HepG2 (cell line): Measurements from ENCODE around the gene SIX4. TPM values are rescaled to one million over a fixed set of nuclear protein-coding genes. Genes with fewer than 3 reads are reported as not detected.

Source experiments
- AGO2 ChIP-seq: fragments of 200-400 bp; formaldehyde crosslinking; optimal IDR thresholded peaks from 2 replicates; pipeline ENCODE3; 2017; ENCODE audit warnings: mild to moderate bottlenecking, low read depth, low read length, moderate library complexity
- CBX5 ChIP-seq: sonication (generic); formaldehyde crosslinking; IDR thresholded peaks from 2 replicates; pipeline ENCODE4 v1.4.0; 2020; ENCODE audit warnings: missing genetic modification reagents, borderline replicate concordance
- CREM ChIP-seq, 2 experiments: sonication (generic) in 1 of 2; formaldehyde crosslinking in 1 of 2; IDR thresholded peaks; 2 replicates each; pipeline versions ENCODE4 v1.4.0 to v1.6.1; 2016 to 2020; ENCODE audit warnings: antibody characterized with exemption in 1 of 2, mild to moderate bottlenecking in 1 of 2, missing genetic modification reagents in 1 of 2
- PAWR ChIP-seq: sonication (generic); formaldehyde crosslinking; IDR thresholded peaks from 2 replicates; pipeline ENCODE4 v1.4.0; 2020; ENCODE audit warnings: missing genetic modification reagents, mild to moderate bottlenecking, borderline replicate concordance
- UBTF ChIP-seq: sonication (generic); formaldehyde crosslinking; IDR thresholded peaks from 2 replicates; pipeline ENCODE4 v1.4.0; 2020; ENCODE audit warnings: mild to moderate bottlenecking, missing genetic modification reagents
- ZBED4 ChIP-seq: sonication (generic); formaldehyde crosslinking; IDR thresholded peaks from 2 replicates; pipeline ENCODE4 v1.4.0; 2020; ENCODE audit warnings: missing genetic modification reagents, borderline replicate concordance
- ZNF124 ChIP-seq: sonication (generic); formaldehyde crosslinking; IDR thresholded peaks from 2 replicates; pipeline ENCODE4 v1.4.0; 2020; ENCODE audit warnings: missing genetic modification reagents
- ZNF451 ChIP-seq: sonication (generic); formaldehyde crosslinking; IDR thresholded peaks from 2 replicates; pipeline ENCODE4 v1.5.0; 2020; ENCODE audit warnings: mild to moderate bottlenecking, missing genetic modification reagents
- ZNF607 ChIP-seq: sonication (generic); formaldehyde crosslinking; IDR thresholded peaks from 2 replicates; pipeline ENCODE4 v1.5.1; 2020; ENCODE audit warnings: missing genetic modification reagents, mild to moderate bottlenecking, borderline replicate concordance
- ZNF703 ChIP-seq: sonication (generic); formaldehyde crosslinking; IDR thresholded peaks from 2 replicates; pipeline ENCODE4 v1.5.1; 2020; ENCODE audit warnings: missing genetic modification reagents, mild to moderate bottlenecking, moderate library complexity, borderline replicate concordance
- ZNF768 ChIP-seq: sonication (generic); formaldehyde crosslinking; IDR thresholded peaks from 2 replicates; pipeline ENCODE4 v1.4.0; 2020; ENCODE audit warnings: missing genetic modification reagents
- ZNF83 ChIP-seq: sonication (generic); formaldehyde crosslinking; IDR thresholded peaks from 2 replicates; pipeline ENCODE4 v1.4.0; 2020; ENCODE audit warnings: missing genetic modification reagents, mild to moderate bottlenecking, borderline replicate concordance
- ZSCAN22 ChIP-seq: sonication (generic); formaldehyde crosslinking; IDR thresholded peaks from 2 replicates; pipeline ENCODE4 v1.4.0; 2020; ENCODE audit warnings: mild to moderate bottlenecking, missing genetic modification reagents
- polyA plus RNA-seq, 8 experiments: library from polyadenylated mRNA; depleted of rRNA in 3 of 8; stranded (reverse) in 7 of 8; unstranded in 1 of 8; fragments of >200 nt; fragmentation: Illumina TruSeq in 4 of 8; extraction: Trizol in 4 of 8; gene quantifications; 2 replicates each; pipeline versions ENCODE4 v1.2.1 to v1.2.3, GENCODE V29; 2011 to 2016; ENCODE audit warnings: low read depth in 4 of 8, missing spikeins in 1 of 8, mixed read lengths in 1 of 8; ENCODE audit not compliant: insufficient read depth in 1 of 8
- total RNA-seq, 5 experiments: library from RNA; depleted of rRNA; stranded (reverse); fragments of >200 nt; fragmentation: Illumina TruSeq; extraction: Trizol; gene quantifications; 2 replicates each; pipeline ENCODE4 v1.2.3, GENCODE V29; 2016; ENCODE audit warnings: low read depth in 1 of 5
- TF ChIP-seq, protein P1 (sequence below): sonication (generic); formaldehyde crosslinking; IDR thresholded peaks from 2 replicates; pipeline ENCODE4 v1.5.0; 2020; ENCODE audit warnings: mild to moderate bottlenecking, missing genetic modification reagents
- TF ChIP-seq, protein P2 (sequence below): sonication (generic); formaldehyde crosslinking; IDR thresholded peaks from 2 replicates; pipeline ENCODE4 v1.4.0; 2020; ENCODE audit warnings: missing genetic modification reagents, mild to moderate bottlenecking, borderline replicate concordance

The SIX4 gene
- total and polyA plus RNA-seq, 2 of the 13 experiments (the other 11 are each of a cell fraction or from before 2014, with no cell fraction given) = 5.0 to 6.0 TPM

DNA sequence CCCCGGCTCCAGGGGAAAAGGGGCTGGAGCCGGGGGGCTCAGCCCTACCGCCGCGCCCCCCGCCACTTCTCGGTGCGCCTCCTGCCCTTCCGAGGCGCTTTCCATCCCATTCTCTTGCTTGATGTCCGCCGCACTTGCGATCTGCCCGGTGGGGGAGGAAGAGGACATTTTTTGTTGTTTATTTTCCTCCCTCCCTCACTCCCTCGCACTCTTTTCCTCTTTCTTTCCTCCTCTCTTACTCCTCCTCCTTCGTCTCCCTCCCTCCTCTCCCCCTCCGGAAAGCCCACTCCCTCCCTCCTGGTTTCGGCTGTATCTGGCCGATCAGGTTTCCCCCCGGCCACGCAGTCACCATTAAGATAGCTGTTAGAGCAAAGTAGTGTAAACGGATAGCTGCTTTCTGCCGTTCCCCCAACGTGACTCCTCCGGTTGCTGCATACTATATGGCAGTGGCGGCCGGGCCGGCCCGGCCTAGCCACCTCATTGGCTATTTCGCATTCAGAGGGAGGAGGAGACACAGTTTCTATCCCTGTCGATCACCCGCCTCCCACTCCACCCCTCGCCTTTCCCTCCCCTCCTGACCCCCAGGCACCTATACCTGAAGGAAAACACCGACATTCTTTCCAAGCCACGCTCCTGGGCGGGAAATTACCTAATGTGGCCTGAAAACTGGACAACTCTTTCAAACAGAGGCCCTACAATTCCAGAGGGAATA is at the start of gene SIX4 (continued):
- no peak for TF ChIP-seq ZNF768 (CRISPR knock-in tag)
- TF ChIP-seq UBTF (CRISPR knock-in tag) = peak; percentile 7; the same call in 1 of the 2 replicates
- TF ChIP-seq PAWR (CRISPR knock-in tag) = no peak
- no peak for TF ChIP-seq CREM (IDR thresholded peaks at IDR 0.05)
- TF ChIP-seq CREM (CRISPR knock-in tag; IDR thresholded peaks at IDR 0.05) = no peak
- TF ChIP-seq ZSCAN22 (CRISPR knock-in tag) = no peak
- TF ChIP-seq CBX5 (CRISPR knock-in tag) = peak; percentile 33; the same call in 1 of the 2 replicates
- peak; percentile 26; the same call in 1 of the 2 replicates for TF ChIP-seq ZBED4
- TF ChIP-seq ZNF607 (CRISPR knock-in tag) = peak; percentile 44; the same call in 1 of the 2 replicates
- no peak for TF ChIP-seq ZNF703
- TF ChIP-seq, protein P1, sequence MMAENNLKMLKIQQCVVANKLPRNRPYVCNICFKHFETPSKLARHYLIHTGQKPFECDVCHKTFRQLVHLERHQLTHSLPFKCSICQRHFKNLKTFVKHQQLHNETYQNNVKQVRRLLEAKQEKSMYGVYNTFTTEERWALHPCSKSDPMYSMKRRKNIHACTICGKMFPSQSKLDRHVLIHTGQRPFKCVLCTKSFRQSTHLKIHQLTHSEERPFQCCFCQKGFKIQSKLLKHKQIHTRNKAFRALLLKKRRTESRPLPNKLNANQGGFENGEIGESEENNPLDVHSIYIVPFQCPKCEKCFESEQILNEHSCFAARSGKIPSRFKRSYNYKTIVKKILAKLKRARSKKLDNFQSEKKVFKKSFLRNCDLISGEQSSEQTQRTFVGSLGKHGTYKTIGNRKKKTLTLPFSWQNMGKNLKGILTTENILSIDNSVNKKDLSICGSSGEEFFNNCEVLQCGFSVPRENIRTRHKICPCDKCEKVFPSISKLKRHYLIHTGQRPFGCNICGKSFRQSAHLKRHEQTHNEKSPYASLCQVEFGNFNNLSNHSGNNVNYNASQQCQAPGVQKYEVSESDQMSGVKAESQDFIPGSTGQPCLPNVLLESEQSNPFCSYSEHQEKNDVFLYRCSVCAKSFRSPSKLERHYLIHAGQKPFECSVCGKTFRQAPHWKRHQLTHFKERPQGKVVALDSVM (CRISPR knock-in tag) = no peak
- 0 out of 2 replicates have a peak, but pooled peaks have one; percentile 21 for TF ChIP-seq ZNF124 (CRISPR knock-in tag)
- peak; percentile 41; the same call in 1 of the 2 replicates for TF ChIP-seq ZNF451 (CRISPR knock-in tag)
- TF ChIP-seq AGO2 = no peak
- TF ChIP-seq, protein P2, sequence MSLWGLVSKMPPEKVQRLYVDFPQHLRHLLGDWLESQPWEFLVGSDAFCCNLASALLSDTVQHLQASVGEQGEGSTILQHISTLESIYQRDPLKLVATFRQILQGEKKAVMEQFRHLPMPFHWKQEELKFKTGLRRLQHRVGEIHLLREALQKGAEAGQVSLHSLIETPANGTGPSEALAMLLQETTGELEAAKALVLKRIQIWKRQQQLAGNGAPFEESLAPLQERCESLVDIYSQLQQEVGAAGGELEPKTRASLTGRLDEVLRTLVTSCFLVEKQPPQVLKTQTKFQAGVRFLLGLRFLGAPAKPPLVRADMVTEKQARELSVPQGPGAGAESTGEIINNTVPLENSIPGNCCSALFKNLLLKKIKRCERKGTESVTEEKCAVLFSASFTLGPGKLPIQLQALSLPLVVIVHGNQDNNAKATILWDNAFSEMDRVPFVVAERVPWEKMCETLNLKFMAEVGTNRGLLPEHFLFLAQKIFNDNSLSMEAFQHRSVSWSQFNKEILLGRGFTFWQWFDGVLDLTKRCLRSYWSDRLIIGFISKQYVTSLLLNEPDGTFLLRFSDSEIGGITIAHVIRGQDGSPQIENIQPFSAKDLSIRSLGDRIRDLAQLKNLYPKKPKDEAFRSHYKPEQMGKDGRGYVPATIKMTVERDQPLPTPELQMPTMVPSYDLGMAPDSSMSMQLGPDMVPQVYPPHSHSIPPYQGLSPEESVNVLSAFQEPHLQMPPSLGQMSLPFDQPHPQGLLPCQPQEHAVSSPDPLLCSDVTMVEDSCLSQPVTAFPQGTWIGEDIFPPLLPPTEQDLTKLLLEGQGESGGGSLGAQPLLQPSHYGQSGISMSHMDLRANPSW (CRISPR knock-in tag) = no peak
- no peak for TF ChIP-seq ZNF83
